GM12878 (cell line): ENCODE measurements around the gene DIP2C. TPM values are rescaled to one million over a fixed set of nuclear protein-coding genes. Genes with fewer than 3 reads are reported as not detected.

Experiments used
- ATAC-seq: fragments of 200-7000 bp; cut with Tn5 transposase; 3 replicates; pipeline ENCODE4 v1.9.1; 2020; ENCODE audit warnings: mild to moderate bottlenecking, moderate library complexity
- BruUV-seq: library from RNA; stranded (reverse); fragments of 400-500 nt; replicated peaks from 2 replicates; lab custom pipeline; 2021; lab: Mats Ljungman, UMichigan
- CTCF ChIA-PET: fragments of 300-600 bp; sonication (Branson Sonifier 250); formaldehyde crosslinking; extraction: SDS; loops from one replicate; lab custom pipeline; 2021; ENCODE audit warnings: inconsistent platforms; lab: Yijun Ruan, JAX
- POLR2A ChIA-PET: fragments of 350-600 bp; formaldehyde crosslinking; extraction: SDS; loops from one replicate; lab custom pipeline; 2021; ENCODE audit warnings: inconsistent platforms; lab: Charles Lee
- RAD21 ChIA-PET: fragments of 300-600 bp; sonication (Branson Sonifier 250); formaldehyde crosslinking; loops from one replicate; lab custom pipeline; 2023; ENCODE audit warnings: antibody characterized with exemption; ENCODE audit not compliant: unreplicated experiment; lab: Charles Lee
- SMC1A ChIA-PET: fragments of 300-600 bp; sonication (Branson Sonifier 250); formaldehyde crosslinking; loops from one replicate; lab custom pipeline; 2023; ENCODE audit not compliant: unreplicated experiment, uncharacterized antibody; lab: Charles Lee
- DNase-seq: peaks from one replicate; pipeline ENCODE4 v3.0.0-alpha.2; 2011; ENCODE audit warnings: low read depth, low spot score
- FAIRE-seq: peaks from 3 replicates; lab custom pipeline; 2011; peaks lifted over from hg19 to GRCh38; lab: Jason Lieb, UNC
- H2AFZ ChIP-seq: 2 replicates; pipeline ENCODE4 v1.6.0; 2011; ENCODE audit warnings: low read depth, low read length, control low read depth; ENCODE audit not compliant: control insufficient read depth
- H3K27ac ChIP-seq: 2 replicates; pipeline ENCODE4 v1.5.1; 2011; ENCODE audit warnings: control low read depth; ENCODE audit not compliant: control insufficient read depth, insufficient read depth
- H3K27me3 ChIP-seq, 2 experiments: replicated peaks in 1 of 2; 2 replicates each; pipeline versions ENCODE4 v1.6.0 to v1.6.1; 2011; ENCODE audit warnings: low read length in 1 of 2; ENCODE audit not compliant: control insufficient read depth in 2 of 2, insufficient read depth in 2 of 2
- H3K36me3 ChIP-seq, 2 experiments: 2 replicates each; pipeline ENCODE4 v1.5.1; 2011; ENCODE audit warnings: low read length in 1 of 2; ENCODE audit not compliant: control insufficient read depth in 2 of 2, insufficient read depth in 2 of 2
- H3K4me1 ChIP-seq: 2 replicates; pipeline ENCODE4 v1.6.1; 2011; ENCODE audit warnings: mild to moderate bottlenecking, low read length, moderate library complexity, mixed read lengths; ENCODE audit not compliant: control insufficient read depth, insufficient read depth
- H3K4me2 ChIP-seq: 2 replicates; pipeline ENCODE4 v1.6.0; 2011; ENCODE audit warnings: control low read depth; ENCODE audit not compliant: control insufficient read depth, insufficient read depth
- H3K4me3 ChIP-seq: fragments of 200-600 bp; sonication (generic); 2 replicates; pipeline ENCODE4 v1.5.1; 2016
- H3K79me2 ChIP-seq: 2 replicates; pipeline ENCODE4 v1.6.0; 2011; ENCODE audit warnings: low read length; ENCODE audit not compliant: control insufficient read depth, insufficient read depth
- H3K9ac ChIP-seq: 2 replicates; pipeline ENCODE4 v1.8.0; 2011; ENCODE audit warnings: low read length, control low read depth, mixed read lengths; ENCODE audit not compliant: control insufficient read depth, insufficient read depth
- H3K9me3 ChIP-seq: replicated peaks from 3 replicates; pipeline ENCODE4 v1.5.1; 2011; ENCODE audit warnings: mild to moderate bottlenecking, low read length; ENCODE audit not compliant: control insufficient read depth, insufficient read depth
- H4K20me1 ChIP-seq: 2 replicates; pipeline ENCODE4 v1.6.0; 2011; ENCODE audit not compliant: control insufficient read depth, insufficient read depth
- ATF7 ChIP-seq: fragments of 450-650 bp; IDR thresholded peaks from 2 replicates; pipeline ENCODE4 v1.6.1; 2016; ENCODE audit warnings: low read depth, mild to moderate bottlenecking
- BACH1 ChIP-seq: fragments of 450-650 bp; IDR thresholded peaks from 2 replicates; pipeline ENCODE4 v1.6.1; 2017; ENCODE audit warnings: mild to moderate bottlenecking, borderline replicate concordance
- EGR1 ChIP-seq, 2 experiments: IDR thresholded peaks; 1 replicate in 1 of 2; 2 replicates in 1 of 2; pipeline ENCODE4 v1.6.1; 2011 to 2012; ENCODE audit warnings: low read depth in 2 of 2, low read length in 2 of 2, borderline replicate concordance in 1 of 2, mild to moderate bottlenecking in 1 of 2, moderate library complexity in 1 of 2
- HDAC6 ChIP-seq: fragments of 200-600 bp; sonication (generic); IDR thresholded peaks from one replicate; pipeline ENCODE4 v1.8.0; 2017; ENCODE audit warnings: antibody characterized with exemption; ENCODE audit not compliant: unreplicated experiment
- KLF5 ChIP-seq: fragments of 450-650 bp; IDR thresholded peaks from 2 replicates; pipeline ENCODE4 v1.6.1; 2014; ENCODE audit warnings: mild to moderate bottlenecking; ENCODE audit not compliant: partially characterized antibody
- SIX5 ChIP-seq: IDR thresholded peaks from 2 replicates; pipeline ENCODE4 v1.6.1; 2011; ENCODE audit warnings: mild to moderate bottlenecking, low read depth, low read length, moderate library complexity; ENCODE audit not compliant: severe bottlenecking
- SMARCA5 ChIP-seq: fragments of 450-650 bp; IDR thresholded peaks from 2 replicates; pipeline ENCODE4 v1.6.1; 2017; ENCODE audit warnings: mild to moderate bottlenecking
- TCF12 ChIP-seq: IDR thresholded peaks from 2 replicates; pipeline ENCODE4 v1.6.1; 2011; ENCODE audit warnings: low read depth, mild to moderate bottlenecking, low read length
- ZNF24 ChIP-seq: fragments of 450-650 bp; IDR thresholded peaks from 2 replicates; pipeline ENCODE4 v1.6.1; 2017; ENCODE audit warnings: antibody characterized with exemption, mild to moderate bottlenecking
- ZNF274 ChIP-seq: IDR thresholded peaks from one replicate; pipeline ENCODE4 v1.8.0; 2011; ENCODE audit not compliant: insufficient read length, insufficient read depth
- ZNF622 ChIP-seq: fragments of 450-650 bp; IDR thresholded peaks from 2 replicates; pipeline ENCODE4 v1.6.1; 2017; ENCODE audit warnings: mild to moderate bottlenecking, inconsistent platforms
- WGBS: methylation state at CpG from one replicate; pipeline ENCODE4 v1.1.6; 2016; ENCODE audit warnings: low lambda C conversion rate; ENCODE audit not compliant: insufficient replicate concordance, insufficient coverage; ENCODE audit errors: missing lambda C conversion rate; 5-methylcytosine and 5-hydroxymethylcytosine counted together
- in situ Hi-C: fragments of 300-500 bp; cut with MboI; formaldehyde crosslinking; loops from 9 replicates; pipeline ENCODE4 v1.14.3; 2018; ENCODE audit warnings: mixed read lengths
- intact Hi-C: fragments of 100-400 bp; cut with micrococcal nuclease; formaldehyde crosslinking; loops from one replicate; pipeline ENCODE4 v1.14.2; 2022; ENCODE audit not compliant: unreplicated experiment
- polyA plus RNA-seq, 11 experiments: library from polyadenylated mRNA; depleted of rRNA in 4 of 11; unstranded in 6 of 11; stranded (reverse) in 5 of 11; fragments of >200 nt; fragmentation: Nextera tagmentation in 4 of 11; fragmentation: Illumina TruSeq in 1 of 11; extraction: Ambion mirVana in 4 of 11; extraction: Trizol in 1 of 11; gene quantifications; 1 replicate in 1 of 11; 2 replicates in 10 of 11; pipeline versions ENCODE4 v1.2.1 to v1.2.3, GENCODE V29; 2011 to 2016; ENCODE audit warnings: inconsistent platforms in 2 of 11, missing spikeins in 2 of 11, low read depth in 1 of 11
- total RNA-seq, 4 experiments: library from RNA; depleted of rRNA in 3 of 4; stranded (reverse); fragments of >200 nt in 3 of 4; fragmentation: Illumina TruSeq in 1 of 4; extraction: Trizol in 1 of 4; gene quantifications; 2 replicates each; pipeline versions ENCODE4 v1.2.1 to v1.2.3, GENCODE V29; 2013 to 2021
- TF ChIP-seq, protein P1 (sequence below): fragments of 450-650 bp; IDR thresholded peaks from 2 replicates; pipeline ENCODE4 v1.6.1; 2017; ENCODE audit warnings: low read depth, mild to moderate bottlenecking, moderate library complexity
- TF ChIP-seq, protein P2 (sequence below): fragments of 450-650 bp; formaldehyde crosslinking; IDR thresholded peaks from 2 replicates; pipeline ENCODE4 v1.4.0; 2022; ENCODE audit warnings: mild to moderate bottlenecking, moderate library complexity
- TF ChIP-seq, protein P3 (sequence below): IDR thresholded peaks from 2 replicates; pipeline ENCODE4 v1.6.1; 2012; ENCODE audit warnings: low read depth, low read length, improper control_type of control experiment
- TF ChIP-seq, protein P4 (sequence below): IDR thresholded peaks from 2 replicates; pipeline ENCODE4 v1.6.1; 2011; ENCODE audit warnings: borderline replicate concordance, low read depth, mild to moderate bottlenecking, moderate library complexity, mixed read lengths, low read length; ENCODE audit not compliant: insufficient read depth; ENCODE audit errors: extremely low read length
- TF ChIP-seq, protein P5 (sequence below): fragments of 450-650 bp; IDR thresholded peaks from 2 replicates; pipeline ENCODE4 v1.6.1; 2017; ENCODE audit warnings: borderline replicate concordance
- TF ChIP-seq, protein P6 (sequence below): IDR thresholded peaks from 2 replicates; pipeline ENCODE4 v1.6.1; 2011; ENCODE audit warnings: mild to moderate bottlenecking, low read depth, low read length, moderate library complexity; ENCODE audit not compliant: insufficient replicate concordance

The DIP2C gene
- total and polyA plus RNA-seq, 10 of the 15 experiments (the other 5 are each of a cell fraction or from before 2014, with no cell fraction given), result 0.01 to 0.10 (median 0.06) TPM

DNA sequence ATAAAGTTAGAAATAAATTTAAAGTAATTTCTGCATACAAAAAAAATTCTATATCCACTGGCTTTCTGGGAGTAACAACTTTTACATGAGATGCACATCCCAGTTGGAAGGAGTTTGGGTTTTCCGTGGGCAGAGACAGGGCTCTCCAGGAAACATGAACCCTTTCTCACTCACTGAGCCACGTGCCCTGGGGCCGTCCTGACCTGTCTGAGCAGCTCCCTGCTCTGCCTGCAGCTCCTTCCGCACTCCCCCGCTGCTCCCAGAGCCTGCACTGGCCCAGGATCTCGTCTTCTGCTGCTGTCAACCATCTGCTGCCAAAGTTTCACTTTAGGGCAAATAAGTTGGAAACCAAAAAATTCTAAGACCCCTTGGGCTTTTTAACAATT lies 169.1 kb downstream of the DIP2C start:
- H3K4me3 ChIP-seq, result no peak overlapping the region
- no peaks in the 10 kb centered on the region for H4K20me1 ChIP-seq
- H3K79me2 ChIP-seq, result no peaks in the 10 kb centered on the region
- POLR2A ChIA-PET, result no interaction called here
- no peaks in the 10 kb centered on the region for H3K36me3 ChIP-seq
- CTCF ChIA-PET, result no interaction called here
- H3K4me2 ChIP-seq, result no peak overlapping the region
- no peaks in the 10 kb centered on the region; a peak in 1 of 4 replicates for H3K27me3 ChIP-seq
- H3K9ac ChIP-seq, result no peak overlapping the region
- no peaks in the 10 kb centered on the region for H3K9me3 ChIP-seq
- H3K27ac ChIP-seq, result no peak overlapping the region
- in situ Hi-C loops, result no loop called here
- intact Hi-C loops, result no loop called here
- no peak for ATAC-seq
- H3K4me1 ChIP-seq, result no peaks in the 10 kb centered on the region; the same call in 1 of the 2 replicates
- no peak for DNase-seq
- H2AFZ ChIP-seq, result no peak overlapping the region
- SMC1A ChIA-PET, result no interaction called here
- WGBS, result 54% methylated on average over 6 of the region's 6 CpGs
- RAD21 ChIA-PET, result no interaction called here
- BruUV-seq, result no TSS peak
- no peak for FAIRE-seq
- TF ChIP-seq SIX5 (no peak), EGR1 (IDR thresholded peaks at IDR 0.05; ENCODE audit: borderline replicate concordance in 1 of 2, low read depth in 2 of 2, low read length in 2 of 2) (no peak), TCF12 (no peak), ZNF274 (no peak), KLF5 (no peak), BACH1 (no peak), SMARCA5 (no peak), ZNF24 (no peak), HDAC6 (no peak), ATF7 (no peak), ZNF622 (no peak)
- TF ChIP-seq, protein P1, sequence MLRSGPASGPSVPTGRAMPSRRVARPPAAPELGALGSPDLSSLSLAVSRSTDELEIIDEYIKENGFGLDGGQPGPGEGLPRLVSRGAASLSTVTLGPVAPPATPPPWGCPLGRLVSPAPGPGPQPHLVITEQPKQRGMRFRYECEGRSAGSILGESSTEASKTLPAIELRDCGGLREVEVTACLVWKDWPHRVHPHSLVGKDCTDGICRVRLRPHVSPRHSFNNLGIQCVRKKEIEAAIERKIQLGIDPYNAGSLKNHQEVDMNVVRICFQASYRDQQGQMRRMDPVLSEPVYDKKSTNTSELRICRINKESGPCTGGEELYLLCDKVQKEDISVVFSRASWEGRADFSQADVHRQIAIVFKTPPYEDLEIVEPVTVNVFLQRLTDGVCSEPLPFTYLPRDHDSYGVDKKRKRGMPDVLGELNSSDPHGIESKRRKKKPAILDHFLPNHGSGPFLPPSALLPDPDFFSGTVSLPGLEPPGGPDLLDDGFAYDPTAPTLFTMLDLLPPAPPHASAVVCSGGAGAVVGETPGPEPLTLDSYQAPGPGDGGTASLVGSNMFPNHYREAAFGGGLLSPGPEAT, result no peak
- TF ChIP-seq, protein P2, sequence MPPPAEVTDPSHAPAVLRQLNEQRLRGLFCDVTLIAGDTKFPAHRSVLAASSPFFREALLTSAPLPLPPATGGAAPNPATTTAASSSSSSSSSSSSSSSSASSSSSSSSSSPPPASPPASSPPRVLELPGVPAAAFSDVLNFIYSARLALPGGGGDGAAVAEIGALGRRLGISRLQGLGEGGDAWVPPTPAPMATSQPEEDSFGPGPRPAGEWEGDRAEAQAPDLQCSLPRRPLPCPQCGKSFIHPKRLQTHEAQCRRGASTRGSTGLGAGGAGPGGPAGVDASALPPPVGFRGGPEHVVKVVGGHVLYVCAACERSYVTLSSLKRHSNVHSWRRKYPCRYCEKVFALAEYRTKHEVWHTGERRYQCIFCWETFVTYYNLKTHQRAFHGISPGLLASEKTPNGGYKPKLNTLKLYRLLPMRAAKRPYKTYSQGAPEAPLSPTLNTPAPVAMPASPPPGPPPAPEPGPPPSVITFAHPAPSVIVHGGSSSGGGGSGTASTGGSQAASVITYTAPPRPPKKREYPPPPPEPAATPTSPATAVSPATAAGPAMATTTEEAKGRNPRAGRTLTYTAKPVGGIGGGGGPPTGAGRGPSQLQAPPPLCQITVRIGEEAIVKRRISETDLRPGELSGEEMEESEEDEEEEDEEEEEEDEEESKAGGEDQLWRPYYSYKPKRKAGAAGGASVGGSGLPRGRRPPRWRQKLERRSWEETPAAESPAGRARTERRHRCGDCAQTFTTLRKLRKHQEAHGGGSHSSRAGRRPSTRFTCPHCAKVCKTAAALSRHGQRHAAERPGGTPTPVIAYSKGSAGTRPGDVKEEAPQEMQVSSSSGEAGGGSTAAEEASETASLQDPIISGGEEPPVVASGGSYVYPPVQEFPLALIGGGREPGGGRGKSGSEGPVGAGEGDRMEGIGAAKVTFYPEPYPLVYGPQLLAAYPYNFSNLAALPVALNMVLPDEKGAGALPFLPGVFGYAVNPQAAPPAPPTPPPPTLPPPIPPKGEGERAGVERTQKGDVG (CRISPR knock-in tag), result no peak
- TF ChIP-seq, protein P3, sequence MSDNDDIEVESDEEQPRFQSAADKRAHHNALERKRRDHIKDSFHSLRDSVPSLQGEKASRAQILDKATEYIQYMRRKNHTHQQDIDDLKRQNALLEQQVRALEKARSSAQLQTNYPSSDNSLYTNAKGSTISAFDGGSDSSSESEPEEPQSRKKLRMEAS, result no peak
- TF ChIP-seq, protein P4, sequence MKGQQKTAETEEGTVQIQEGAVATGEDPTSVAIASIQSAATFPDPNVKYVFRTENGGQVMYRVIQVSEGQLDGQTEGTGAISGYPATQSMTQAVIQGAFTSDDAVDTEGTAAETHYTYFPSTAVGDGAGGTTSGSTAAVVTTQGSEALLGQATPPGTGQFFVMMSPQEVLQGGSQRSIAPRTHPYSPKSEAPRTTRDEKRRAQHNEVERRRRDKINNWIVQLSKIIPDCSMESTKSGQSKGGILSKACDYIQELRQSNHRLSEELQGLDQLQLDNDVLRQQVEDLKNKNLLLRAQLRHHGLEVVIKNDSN, result no peak
- TF ChIP-seq, protein P5, sequence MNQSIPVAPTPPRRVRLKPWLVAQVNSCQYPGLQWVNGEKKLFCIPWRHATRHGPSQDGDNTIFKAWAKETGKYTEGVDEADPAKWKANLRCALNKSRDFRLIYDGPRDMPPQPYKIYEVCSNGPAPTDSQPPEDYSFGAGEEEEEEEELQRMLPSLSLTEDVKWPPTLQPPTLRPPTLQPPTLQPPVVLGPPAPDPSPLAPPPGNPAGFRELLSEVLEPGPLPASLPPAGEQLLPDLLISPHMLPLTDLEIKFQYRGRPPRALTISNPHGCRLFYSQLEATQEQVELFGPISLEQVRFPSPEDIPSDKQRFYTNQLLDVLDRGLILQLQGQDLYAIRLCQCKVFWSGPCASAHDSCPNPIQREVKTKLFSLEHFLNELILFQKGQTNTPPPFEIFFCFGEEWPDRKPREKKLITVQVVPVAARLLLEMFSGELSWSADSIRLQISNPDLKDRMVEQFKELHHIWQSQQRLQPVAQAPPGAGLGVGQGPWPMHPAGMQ, result no peak
- TF ChIP-seq, protein P6, sequence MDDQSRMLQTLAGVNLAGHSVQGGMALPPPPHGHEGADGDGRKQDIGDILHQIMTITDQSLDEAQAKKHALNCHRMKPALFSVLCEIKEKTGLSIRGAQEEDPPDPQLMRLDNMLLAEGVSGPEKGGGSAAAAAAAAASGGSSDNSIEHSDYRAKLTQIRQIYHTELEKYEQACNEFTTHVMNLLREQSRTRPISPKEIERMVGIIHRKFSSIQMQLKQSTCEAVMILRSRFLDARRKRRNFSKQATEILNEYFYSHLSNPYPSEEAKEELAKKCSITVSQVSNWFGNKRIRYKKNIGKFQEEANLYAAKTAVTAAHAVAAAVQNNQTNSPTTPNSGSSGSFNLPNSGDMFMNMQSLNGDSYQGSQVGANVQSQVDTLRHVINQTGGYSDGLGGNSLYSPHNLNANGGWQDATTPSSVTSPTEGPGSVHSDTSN, result no peak
